GM18517 (cell line): Measurements from ENCODE around the gene CEP128.

Experiments
- ATAC-seq: cut with Tn5 transposase; IDR thresholded peaks from one replicate; pipeline ENCODE4 v1.9.1; 2021; ENCODE audit warnings: mild to moderate bottlenecking, moderate library complexity; ENCODE audit not compliant: unreplicated experiment

CEP128 gene

DNA sequence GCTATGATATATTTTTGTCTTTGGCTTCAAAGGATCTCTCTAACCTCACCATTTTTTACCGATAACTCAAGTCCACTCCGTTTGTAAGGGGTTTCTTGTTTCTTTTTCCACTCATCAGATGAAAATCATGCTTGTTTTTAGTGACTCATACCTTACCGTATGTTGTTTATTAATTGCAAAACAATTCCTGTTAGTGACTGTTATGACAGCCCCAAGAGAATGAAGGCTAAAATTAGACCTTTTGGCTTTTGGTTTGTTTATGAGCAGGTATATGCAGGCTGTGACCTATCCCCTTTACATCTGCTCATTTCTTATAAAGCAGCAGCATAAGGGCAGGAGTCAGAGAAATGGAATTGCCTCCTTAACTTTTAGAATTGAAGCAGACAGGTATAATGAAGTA, 319.8 kb downstream of the CEP128 start:
- peak; percentile 71 for ATAC-seq

DNA sequence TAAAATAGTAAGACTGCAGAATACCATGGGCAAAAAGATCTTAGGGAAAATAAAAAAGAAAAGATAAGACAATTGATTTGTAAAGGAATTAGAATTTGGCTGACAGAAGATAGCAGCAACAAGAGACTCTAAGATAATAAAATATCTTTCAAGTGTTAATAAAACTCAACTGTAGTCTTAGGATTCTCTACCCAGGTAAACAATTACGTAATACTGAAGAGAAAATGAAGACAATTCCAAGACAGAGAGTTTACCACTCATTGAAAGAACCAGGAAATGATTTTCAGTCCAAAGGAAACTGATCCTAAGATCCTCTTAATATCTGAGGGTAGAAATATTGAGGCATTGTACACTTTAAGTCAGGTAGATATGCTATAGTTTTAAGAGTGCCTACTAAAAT, 321.1 kb downstream of the CEP128 start:
- no peak for ATAC-seq

DNA sequence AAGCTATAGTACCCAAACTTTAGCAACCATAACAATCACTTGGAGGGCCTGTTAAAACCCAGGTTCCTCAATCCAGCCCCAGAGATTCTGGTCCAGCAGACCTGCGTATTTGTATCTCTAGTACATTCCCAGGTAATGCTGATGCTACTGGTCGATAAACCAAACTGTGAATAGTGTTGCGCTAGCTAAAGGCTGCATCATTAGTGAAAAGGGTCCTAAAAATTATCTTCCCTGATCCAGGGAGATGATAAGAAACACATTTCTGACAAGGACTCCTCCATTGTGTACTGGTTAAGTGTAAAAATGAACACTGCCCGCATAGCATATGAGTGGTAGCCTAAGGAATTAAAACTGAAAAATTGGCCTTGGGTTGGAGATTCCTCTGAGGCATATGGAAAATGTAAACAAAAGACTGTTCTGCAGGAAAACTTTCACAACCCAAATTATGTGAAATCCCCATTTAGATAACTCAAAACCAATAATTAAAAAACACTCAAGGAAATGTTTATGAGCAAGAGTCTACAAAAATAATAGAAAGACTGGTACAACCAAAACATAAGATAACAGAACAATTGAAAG, 322.7 kb downstream of the CEP128 start:
- no peak for ATAC-seq

DNA sequence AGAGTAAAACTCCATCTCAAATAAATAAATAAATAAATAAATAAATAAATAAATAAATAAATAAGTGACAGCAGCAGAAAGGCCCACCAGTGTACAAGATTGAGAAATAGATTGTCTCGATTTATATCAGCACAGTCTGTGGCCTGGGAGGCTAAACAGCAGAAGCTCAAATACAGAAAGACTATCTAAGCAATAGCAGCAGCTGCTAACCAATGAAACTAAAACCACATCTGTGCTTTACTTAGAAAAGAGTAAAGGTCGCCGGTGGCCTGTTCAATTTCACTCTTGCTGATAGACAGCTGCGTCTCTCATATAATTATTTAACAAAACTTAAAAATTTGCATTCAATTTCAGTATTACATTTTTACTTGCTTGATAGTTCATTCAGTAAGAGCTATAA, 325.7 kb downstream of the CEP128 start:
- peak; percentile 80 for ATAC-seq

DNA sequence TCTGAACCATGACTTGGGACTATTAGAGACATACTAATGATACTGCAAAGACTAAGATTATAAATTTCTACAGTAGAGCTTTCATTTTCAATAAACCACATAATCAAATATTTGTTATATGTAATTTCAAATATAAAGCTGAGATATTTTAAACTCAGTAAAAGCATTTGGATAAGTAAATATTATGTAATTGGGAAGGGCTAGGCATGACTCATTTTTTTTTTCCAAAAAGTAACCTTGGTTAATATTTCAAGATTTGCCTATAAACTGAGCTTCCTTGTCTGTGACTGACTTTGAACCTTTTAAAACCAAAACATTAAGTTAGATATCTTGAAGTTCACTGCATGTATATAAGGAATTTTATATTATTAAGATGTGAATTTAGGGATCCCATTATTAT, 332.5 kb downstream of the CEP128 start:
- ATAC-seq: no peak

DNA sequence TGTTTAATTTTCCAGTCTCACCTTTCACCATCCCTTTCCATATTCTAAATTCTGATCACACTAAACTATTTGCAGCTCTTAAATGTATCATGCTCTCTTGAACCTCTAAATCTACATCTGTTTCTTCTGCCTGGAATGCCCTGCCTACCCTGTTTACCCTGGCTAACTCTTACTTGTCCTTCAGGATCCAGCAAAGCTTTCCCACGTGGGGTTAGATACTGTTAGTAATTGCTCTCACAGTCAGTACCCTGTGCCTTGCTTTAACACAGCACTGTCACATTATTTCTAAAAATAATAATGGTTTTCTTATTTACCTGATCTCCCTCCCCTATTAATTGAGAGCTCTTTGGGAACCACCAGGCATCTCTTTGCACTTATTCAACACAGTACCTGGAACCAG, 333.0 kb downstream of the CEP128 start:
- ATAC-seq: no peak

DNA sequence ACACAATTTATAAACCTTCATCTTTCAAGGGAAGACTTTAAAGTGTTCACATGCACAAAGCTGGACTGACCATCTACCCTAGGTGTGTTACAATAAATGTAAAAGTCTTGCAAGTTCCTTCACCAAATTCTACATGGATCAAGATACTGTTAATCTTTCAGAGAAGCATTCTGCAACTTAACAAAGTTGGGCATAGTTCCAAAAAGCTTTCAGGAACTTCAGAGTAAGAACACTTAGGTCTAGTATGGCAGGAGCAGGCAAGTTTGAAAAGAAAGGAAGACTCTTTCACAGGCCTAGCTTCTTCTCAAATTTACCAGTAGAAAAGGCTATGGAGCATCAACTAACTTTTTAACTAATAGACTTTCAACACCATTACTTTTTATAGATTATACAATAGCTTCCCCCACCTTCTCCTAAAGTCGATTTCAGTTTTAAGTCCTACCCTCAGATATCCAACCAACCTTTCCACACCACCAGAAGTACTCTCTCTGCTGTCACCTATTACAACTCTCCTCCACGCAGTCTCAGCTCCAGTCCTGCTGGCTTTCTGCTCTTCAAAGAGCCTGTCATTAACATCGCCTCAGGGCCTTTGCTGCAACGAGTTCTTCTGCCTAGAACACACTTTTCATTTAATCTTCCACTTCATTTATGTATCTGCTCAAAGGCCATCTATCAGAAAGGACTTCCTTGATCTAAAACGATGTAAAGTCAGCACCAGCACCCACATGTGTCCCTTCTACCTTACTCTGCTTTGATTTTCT, 333.9 kb downstream of the CEP128 start:
- no peak for ATAC-seq

DNA sequence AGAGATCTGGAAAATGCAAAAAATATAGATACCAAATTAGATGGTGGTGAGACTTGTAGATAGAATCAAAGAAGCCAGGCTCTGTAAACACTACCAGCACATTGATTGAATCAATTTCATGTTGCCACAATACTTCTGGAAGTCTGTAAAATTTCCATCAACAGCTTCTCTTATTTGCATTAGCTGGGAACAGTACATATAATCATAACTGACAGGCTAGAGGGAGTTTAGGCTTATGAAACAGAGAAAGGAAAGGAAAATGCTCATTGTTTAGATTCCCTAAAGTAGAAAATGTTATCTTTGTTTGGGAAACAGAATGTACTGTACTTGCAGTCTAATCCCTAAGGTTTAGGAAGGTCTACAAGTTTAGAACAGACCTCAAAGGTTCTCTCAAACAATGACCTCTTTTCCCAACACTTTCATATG, 335.2 kb downstream of the CEP128 start:
- ATAC-seq: no peak

DNA sequence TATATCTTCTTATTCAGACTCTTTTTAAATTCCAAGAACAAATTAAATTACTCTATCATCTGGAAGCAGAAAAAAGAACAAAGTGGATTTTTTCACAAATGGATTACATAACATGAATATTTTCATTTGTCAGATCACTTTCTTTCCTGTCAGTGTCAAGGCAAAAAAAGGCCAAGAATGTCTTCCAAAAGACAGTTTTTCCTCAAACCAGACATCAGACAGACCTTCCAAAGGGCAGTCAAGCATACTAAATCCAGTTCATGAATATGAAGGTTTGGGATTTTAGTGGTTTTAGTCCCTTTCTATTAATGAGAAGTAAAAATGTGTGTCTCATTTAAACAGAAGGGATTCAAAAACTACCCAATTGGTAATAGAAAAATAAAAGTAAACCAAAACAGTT, 336.0 kb downstream of the CEP128 start:
- no peak for ATAC-seq

DNA sequence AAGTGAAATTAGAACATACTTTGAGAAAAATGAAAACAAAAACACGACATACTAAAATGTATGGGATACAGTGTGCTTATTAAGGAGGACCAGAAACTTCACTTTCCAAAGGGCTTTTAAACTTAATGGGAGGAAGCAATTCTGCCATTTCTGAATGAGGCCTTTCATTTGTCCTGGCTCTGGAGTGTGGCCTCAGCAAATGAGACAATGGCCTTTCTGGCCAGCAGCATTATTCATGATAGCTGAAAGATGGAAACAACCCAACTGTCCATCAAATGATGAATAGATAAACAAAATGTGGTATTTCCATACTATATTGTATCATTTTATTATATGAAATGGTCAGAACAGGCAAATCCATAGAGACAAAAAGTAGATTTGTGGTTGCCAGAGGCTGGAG, 338.6 kb downstream of the CEP128 start:
- ATAC-seq: no peak

DNA sequence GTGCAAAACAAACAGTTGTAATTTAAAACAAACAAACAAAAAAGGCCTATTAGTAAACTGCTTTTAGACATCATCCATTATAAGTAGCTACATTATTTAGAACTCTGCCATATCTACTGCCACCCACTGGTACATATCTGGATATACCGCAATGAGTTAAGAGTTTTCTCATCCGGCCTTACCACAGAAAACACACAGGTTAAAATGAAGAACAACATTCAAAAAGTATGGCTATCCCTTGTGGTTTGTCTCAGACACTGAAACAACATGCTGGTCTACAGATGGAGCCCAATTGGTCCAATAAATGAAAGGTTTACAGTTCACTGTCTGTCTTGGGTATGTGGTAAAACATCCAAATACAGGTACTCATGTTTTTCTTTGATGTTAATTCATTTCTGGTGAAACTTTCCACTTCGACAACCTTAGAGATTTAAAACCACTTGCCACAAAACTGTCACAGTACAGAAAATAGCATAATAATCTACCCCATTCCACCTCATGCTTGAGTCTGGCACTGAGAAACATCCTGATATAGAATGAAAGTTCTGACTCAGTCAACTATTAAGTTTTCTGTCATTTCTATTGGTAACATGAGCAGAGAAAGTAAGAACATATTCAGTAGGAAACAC, 354.3 kb downstream of the CEP128 start:
- ATAC-seq: peak; percentile 96

DNA sequence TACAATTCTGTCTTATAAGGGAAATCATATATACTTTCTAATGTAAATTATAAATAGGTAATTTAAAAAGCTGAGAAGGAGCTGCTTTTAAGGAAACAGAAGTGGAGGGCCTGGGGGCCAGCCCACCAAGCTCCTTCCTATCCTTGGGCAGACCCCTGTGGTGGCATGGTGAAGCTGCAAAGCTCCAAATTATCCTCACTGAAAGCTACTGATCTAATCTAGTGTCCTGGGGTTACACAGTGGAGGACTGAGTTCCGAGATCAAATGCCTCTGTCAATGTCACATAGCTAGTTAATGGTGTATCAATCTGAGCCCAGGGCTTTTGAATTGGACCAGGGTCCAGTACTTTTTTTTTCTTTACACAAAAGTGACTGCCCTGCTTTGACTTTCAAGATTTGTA, 355.4 kb downstream of the CEP128 start:
- no peak for ATAC-seq

DNA sequence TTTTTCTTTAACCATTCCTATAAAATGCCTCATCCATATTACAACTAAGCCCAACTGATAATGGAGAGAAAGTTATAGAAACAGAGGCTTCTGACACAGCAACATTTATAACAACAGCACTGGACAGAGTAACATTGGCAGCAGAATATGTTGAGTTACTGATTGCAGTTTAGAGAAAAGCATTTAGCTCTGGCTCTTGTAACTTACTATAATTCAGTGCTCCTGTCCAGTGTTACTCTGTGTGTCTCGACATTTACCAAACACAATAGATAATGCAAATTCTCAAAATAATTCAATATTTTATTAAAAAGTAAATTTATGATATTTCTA, 356.1 kb downstream of the CEP128 start:
- no peak for ATAC-seq

DNA sequence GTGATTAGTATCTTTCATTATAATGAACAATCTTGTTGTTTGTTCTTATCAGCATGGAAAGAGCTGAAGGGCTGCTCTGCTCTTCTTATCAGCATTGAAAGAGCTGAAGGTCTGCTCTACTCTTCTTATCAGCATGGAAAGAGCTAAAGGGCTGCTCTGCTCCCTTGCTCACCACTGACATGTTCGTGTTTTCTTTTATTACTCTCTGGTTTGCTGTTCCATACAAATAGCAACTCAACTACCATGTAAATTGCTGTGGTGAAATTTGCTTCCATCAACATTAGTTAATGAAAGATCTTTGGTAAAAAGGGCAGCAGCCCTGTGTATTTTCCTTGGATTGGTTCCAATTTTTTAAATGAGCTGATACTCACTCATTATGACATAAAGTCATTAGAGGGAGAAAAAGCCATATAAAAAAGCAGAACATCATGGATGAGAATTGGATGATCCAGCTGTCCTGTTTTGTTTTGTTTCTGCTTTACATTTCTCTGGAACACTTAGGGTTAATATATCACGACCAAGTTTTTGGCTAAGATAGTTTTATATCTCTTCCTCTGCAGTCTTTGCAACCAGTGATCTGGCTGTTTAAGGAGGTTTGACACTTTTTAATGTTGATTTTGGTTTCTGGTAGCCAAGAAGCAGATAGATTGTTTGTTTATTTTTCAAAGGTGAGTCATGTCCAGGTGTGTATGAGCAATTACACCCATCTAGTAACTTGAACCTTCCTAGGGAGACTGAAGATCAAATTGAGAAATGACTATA, 356.6 kb downstream of the CEP128 start:
- no peak for ATAC-seq

DNA sequence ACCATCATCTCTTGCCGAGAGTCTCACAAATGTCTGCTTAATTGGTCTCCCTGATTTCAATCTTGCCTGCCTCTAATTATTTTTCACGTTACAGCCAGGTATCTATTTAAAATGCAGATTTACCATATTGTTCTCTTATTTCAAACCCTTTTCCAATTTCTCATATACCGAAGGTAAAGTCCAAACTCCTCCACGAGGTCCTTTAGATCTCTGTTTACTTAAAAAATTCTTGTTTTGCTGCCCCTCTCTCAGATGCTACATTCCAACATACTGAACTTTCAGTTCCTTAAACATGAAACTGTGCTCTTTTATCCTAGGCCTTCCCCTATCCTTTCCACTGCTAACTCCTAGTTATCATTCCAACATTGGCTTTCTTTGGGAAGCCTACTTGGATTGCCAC, 363.9 kb downstream of the CEP128 start:
- no peak for ATAC-seq

DNA sequence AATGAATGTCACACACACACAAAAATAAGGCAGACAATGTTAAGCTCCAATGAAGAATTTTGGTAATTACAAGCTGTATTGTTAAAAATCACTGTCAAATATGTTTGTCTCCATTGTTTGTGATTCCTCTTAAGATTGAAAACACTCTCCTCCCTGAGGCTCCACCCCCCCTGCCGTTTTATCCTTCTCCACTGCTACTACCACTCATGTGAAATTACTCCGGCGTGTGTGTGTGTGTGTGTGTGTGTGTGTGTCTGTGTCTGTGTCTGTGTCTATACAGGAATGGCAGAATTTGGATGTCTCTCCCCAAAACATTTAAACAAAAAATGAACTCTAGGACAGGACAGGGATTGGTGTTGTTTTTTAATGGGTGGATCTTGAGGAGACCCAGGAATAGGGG, 365.1 kb downstream of the CEP128 start:
- no peak for ATAC-seq

DNA sequence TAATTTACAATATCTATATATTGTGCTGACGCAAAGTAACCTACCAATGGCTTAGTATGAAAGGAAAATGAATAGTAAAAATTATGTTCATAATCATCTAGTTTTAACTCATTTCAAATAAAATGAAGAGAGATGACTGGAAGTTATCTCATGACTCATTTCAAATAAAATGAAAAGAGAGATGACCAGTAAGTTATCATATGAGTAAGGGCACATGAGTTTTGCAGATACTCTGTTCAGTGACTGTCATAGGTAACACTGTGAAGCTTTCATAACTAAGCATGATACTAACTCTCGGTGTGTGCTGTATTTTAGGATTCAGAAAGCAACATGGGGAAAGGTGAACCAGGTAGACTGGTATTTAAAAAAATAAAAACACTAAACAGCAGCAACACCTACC, 365.8 kb downstream of the CEP128 start:
- ATAC-seq: no peak

DNA sequence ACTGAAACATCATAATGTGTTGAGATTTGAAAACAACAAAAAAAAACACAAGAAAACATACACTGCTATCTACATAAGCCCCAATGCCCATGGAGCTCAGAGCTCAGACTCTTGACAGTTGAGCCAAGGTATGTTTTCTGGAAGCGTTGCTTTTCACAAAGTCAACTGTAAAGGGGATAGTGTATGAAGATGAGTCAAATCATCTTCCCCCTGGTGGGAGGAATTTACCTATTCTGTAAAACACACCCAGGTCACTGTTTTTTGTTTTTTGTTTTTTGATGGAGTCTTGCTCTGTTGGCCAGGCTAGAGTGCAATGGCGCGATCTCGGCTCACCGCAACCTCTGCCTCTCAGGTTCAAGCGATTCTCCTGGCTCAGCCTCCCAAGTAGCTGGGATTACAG, 368.9 kb downstream of the CEP128 start:
- no peak for ATAC-seq

DNA sequence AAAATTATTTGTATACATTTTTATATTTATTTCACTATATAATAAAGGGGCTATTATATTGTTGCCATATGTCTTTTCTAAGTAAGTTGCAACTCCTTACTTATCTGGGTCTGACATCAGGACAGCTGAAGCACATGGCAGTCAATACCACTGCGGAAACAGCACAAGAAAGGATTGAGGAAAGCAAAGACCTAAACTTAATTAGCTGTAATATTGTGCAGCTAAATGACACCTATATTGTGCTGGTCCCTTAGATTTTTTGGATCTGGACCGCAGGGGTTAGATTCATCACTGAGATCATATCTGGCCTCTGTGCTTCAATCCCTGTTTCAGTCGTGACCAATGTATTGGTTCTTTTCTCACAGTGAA, 370.6 kb downstream of the CEP128 start:
- ATAC-seq: no peak

DNA sequence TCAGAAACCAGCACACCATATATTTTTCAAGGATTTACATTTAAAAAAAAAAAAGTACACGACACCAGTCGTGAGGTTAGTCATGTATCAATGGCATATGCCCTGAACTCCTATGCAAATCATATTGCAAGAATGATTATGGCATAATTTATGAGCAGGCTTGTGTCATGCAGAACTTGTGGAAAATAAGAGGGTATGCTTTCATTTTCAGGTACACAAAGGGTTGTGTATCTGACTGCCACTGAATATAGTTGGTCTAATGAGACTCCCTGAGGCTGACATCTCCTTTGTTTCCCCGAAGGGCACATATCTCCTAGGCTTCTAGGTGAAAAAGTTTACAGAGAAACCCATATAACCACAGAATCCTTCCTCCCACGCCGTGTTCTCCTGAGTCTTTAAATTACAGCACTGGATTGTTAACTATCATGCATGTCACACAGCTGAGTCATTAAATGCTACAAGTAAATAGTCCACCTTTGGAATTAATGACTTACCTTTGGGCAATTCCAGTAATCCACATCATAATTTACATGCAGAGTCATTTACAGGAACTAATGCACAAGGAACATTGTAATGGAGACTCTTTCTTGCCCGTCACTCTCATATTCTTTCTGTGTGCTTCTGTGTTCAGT, 373.5 kb downstream of the CEP128 start:
- no peak for ATAC-seq

DNA sequence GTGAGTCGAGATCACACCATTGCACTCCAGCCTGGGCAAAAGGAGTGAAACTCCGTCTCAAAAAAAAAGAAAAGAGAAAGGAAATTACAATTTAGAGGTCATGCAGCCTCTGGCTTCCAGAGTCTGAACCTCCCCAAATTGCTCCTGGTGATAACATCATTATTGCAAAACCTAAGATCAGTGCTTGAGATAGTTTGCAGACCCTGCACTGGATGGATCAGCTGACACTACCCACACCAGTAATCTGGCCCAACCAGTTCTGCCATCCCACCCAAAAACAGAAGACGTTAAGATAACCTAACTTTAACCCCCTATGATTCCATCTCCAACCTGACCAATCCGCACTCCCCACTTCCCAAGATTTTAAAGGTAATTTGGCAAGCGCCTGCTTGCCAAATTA, 376.5 kb downstream of the CEP128 start:
- no peak for ATAC-seq
